ENCODE measurements around the gene MED13L.

The MED13L gene

GRCh38 chr12:116277467-116278278, at the start of gene MED13L:
MED13L (minus strand) TSS chr12:116277693; CDS start chr12:116277131, 562 bp downstream.
- FAIRE-seq, result no peak

GRCh38 chr12:116325336-116325664, 47.8 kb upstream of the MED13L start:
- FAIRE-seq, result no peak

- FAIRE-seq, result no peak
Observed at GRCh38 chr12:116324654-116325335, 47.3 kb upstream of the MED13L start.

GRCh38 chr12:116323406-116324386, 46.2 kb upstream of the MED13L start:
- no peak for FAIRE-seq

GRCh38 chr12:116321913-116322312, 44.4 kb upstream of the MED13L start:
- no peak for FAIRE-seq

DNA sequence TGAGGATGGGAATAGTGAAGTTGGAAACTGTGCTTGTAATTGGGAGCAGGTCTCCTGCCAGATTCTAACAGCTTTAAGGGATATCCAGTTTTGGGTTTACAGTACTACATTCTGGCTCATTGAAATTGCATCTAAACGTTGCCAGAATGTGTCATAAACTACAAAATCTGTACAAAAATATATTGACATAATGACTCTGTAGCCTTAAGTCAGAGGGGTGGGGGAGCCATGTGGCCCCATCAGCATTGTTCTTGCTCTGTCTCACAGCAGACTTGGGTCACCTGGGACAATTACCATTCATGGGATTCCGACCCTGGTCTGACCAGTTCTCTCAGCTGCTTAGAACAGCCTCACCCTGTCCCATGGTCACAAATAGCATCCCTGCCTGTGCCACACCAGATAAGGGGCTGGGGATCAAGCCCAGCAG, 43.3 kb upstream of the MED13L start:
- FAIRE-seq, result no peak

DNA sequence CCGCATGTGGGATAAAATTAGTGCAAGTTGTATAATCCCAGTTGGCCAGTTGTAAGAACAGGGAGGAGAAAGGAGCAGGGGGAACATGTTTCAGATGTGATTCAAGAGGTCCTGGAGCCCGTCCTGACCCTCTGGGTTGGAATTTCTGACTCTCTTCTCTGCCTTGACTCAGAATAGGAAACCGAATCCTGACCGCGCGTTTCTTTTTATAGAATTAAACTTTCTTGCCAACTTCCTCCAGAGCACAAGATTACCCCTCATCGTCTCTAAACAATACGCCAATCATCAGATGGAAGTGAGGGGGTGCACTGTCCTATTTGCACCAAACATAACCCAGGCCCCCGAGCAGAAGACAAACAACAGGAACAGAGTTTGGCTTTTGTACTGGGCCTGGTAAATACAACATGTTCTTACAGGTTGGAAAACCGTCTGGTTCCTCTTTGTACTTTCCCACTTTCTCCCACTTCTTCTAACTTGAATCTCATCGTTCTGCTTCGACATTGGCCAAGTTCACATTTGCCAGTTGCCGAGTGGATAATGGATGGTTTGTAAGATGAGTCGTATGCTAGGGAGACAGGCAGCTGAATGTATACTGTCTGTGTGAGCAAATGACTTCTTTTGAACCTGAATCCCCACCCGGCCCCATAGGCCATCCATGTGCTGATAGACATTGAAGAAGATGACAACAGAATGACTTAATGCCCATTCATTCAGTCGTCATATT, 42.6 kb upstream of the MED13L start:
- no peak for FAIRE-seq

DNA sequence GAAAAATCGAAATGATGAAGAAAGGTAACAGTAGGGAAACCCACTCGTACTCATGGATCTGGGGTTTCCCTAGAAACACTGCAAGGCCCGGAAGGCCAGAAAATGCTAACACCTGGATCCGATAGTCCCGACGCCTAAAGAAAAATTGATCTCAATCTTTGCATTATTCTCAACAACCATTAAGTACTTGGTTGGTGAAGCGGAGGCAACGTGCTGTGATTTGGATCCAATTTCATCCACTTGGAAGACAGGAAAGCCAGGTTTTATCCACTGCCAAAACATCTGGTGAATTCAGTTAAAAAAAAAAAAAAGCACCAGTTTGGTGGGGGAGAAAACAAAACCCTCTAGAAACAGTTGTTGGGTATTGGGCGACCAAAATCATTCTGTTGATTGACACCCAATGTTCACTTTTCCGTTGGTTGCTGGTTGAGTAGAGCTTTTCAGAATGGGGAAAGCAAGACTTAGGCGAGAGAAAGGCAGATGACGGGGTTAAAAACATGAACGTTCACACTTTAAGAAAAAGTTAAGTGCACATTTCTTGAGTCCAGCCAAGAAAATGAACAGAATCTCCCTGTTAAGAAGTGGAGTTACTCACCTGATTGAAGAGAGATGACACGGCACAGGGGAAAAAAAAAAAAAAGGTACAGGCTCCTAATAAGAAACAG, 41.9 kb upstream of the MED13L start:
- no peak for FAIRE-seq

DNA sequence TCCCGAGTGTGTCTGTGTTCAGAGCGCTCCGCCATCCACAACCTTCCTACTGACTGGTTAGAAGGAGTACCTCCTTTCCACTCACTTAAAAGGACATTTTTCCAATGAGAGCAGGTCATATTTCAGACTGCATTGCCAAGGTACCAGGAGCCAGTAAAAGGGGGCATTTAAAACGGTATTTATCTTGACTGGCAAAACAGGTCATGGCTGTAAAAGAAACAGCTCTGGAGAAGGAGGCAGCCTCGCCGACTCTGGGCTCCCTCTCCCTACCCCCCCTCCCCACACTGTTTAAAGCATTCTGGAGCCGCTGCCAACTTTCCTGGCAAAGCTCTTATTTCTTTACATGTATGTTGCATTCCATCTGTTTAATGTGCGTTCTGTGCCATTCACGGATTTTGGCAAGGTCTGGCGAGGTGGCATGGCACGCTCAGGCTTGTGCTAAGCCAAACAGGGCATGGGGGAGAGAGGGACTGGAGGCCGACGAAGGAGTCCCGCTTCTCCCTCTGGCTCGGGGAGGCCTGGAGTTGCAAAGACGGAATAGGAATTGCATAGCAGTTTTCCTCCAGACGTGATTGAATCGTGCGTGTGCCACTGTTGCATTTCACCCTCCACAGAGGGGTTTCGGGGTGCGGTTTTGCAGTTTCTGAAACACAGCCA, 41.2 kb upstream of the MED13L start:
- no peak for FAIRE-seq

- no peak for FAIRE-seq
Observed at GRCh38 chr12:116317986-116318575, 40.6 kb upstream of the MED13L start.

DNA sequence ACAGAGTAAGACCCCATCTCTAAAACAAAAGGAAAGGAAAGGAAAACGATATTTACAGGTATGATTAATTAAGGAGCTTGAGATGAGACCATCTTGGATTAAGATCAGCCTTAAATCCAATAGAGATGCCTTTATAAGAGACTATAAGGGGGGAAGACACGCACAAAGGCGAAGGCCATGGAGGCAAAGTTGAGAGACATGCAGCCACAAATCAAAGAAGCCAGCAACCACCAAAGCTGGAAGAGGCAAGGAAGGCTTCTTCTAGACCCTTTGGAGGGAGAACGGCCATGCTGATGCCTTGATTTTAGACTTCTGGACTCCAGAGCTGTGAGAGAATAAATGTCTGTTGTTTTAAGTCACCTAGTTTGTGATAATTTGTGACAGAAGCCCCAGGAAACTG, 39.6 kb upstream of the MED13L start:
- FAIRE-seq, result no peak

DNA sequence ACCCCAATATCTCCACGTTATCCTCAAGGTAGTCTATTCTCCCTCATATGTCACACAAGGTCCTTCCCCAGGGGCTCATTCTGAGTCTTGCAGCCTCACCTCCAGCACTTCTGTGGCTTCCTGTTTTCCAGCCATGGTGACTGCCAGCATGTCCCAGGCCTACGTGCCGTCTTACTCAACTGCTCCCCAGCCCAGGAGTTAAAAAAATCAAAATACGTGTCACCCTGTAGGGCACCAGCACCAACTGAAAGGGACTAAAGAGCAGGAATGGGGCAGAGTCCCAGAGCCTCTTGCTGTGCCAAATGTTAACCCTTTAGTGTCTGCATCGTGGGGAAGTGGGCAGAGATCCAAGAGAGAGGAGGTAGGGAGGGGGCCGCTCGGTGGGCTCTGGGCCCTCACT, 37.0 kb upstream of the MED13L start:
- no peak for FAIRE-seq

DNA sequence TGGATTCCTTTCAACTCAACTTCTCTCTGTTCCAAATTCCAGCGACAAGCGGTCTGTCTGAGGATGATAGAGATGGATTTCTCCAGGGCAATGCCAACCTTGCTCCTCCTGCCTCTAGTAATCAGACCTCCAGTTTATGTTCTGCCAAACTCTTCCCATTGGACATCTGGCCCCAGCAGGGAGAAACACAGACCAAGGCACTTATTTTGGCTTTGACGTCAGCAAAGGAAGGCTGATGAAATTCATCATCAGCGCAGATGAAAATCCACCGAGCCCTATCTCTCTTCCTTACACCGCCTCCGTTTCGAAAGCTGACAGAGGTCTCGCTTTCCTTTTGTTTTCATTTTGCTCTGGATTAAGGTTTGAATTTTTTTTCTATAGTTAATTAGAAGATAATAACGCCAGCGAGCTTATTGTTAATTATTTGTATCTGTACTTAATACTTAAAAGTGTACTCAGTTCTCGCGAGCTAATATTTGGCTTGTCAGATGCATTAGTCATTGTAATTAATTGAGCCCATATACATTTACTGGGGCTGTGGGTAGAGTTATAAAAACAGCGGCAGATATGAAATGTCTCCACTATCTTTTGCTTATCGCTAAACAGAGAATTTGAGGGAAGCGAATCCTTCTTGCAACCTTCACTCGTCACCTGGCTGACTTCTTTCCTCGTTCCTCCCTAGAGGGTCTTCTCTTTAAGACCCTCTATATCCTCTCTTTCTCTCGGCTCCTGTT, 35.9 kb upstream of the MED13L start:
- no peak for FAIRE-seq

DNA sequence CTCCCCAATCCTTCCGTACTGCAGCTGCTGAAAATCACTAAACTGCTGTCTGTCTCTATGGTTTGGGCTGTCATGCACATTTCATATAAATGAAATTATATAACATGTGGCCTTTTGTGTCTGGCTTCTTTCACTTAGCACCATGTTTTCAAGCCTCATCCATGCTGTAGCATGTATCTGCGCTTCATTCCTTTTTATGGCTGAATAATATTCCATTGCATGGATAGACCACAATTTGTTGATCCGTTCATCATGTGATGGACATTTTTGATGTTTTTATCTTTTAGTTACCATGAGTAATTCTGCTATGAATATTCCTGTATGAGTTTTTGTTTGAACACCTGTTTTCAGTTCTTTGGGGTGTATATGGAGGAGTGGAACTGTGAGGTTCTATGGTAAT, 32.6 kb upstream of the MED13L start:
- no peak for FAIRE-seq

GRCh38 chr12:116309343-116309742, 31.9 kb upstream of the MED13L start:
- no peak for FAIRE-seq

GRCh38 chr12:116308647-116309046, 31.2 kb upstream of the MED13L start:
- no peak for FAIRE-seq

GRCh38 chr12:116306968-116307367, 29.5 kb upstream of the MED13L start:
- FAIRE-seq, result no peak

- no peak for FAIRE-seq
Observed at GRCh38 chr12:116306506-116306905, 29.0 kb upstream of the MED13L start.

GRCh38 chr12:116304621-116305020, 27.1 kb upstream of the MED13L start:
- no peak for FAIRE-seq

DNA sequence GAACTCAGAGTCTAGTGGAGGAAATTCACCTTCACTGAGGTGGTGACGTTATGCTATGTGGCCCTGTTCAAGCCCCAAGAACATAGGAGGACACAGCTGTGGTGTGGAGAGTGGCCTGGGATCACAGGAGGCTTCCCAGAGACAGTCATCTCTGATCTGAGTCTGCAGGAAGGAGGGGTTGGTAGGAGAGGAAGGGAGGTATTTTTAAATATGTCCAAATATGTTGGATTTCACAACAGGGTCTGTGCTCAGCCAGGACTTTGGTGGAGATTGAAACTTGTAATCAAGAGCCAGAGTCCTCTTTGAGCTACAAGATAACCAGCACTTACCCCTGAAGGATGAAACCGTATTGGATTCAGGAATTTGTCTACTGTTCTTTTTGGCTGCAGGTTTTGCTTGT, 26.4 kb upstream of the MED13L start:
- no peak for FAIRE-seq
